Measurements from ENCODE around the gene KIAA0513.

- TF ChIP-seq EZH2phosphoT487 (conservative IDR thresholded peaks at IDR 0.05; ENCODE audit: low read length) (no peak), CTCF (IDR thresholded peaks at IDR 0.05; ENCODE audit: insufficient read depth, low read length, poor library complexity, severe bottlenecking) (no peak)
Observed at GRCh38 chr16:85074225-85074914, 46.8 kb downstream of the KIAA0513 start.
